ENCODE data around the gene PITHD1.
A peak's percentile ranks its signal among the peaks of the same experiment; 100 is the strongest.
"Not testable (repeated sequence)": the region's sequence is repeated elsewhere in the genome, so short reads cannot be mapped to it uniquely, and the experiment has no call there.

Gene PITHD1, protein sequence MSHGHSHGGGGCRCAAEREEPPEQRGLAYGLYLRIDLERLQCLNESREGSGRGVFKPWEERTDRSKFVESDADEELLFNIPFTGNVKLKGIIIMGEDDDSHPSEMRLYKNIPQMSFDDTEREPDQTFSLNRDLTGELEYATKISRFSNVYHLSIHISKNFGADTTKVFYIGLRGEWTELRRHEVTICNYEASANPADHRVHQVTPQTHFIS

DNA sequence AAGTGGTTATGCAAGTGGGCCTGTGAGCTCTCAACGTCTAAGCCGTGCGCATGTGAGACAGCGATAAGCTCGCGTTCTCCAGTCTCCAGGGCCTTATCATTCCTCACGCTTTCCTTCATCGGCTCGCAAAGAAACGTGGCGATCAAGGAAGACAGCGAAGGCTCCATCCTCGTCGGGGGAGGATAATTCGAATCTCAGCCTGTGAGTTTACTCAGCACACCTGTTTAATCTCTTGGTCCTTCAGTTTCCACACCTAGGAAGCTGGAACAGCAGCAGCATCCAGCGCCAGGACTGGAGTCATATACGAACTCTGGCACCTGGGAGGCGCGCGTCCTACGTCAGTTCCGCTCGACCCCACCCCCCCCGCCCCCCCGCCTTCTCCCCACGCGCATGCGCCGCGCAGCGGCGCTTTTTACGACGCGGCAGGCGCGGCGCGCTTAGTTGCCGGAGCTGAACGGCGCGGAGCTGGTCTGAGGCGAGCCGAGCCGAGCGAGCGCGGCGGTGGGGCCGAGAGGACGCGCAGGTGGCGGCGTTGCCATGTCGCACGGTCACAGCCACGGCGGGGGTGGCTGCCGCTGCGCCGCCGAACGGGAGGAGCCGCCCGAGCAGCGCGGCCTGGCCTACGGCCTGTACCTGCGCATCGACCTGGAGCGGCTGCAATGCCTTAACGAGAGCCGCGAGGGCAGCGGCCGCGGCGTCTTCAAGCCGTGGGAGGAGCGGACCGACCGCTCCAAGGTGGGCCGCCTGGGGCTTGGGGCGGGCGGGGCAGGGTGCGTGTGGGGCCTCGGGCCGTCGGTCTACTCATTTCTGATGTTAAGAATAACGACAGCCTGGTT lies at the start of gene PITHD1:
PITHD1 (plus strand) TSS at position 440 of the 836 bp plus-strand sequence; CDS start at position 538, 98 bp downstream.
- DNase-seq (ENCODE audit: low read depth in 2 of 2, low spot score in 1 of 2): peak; percentile 38 to 57

DNA sequence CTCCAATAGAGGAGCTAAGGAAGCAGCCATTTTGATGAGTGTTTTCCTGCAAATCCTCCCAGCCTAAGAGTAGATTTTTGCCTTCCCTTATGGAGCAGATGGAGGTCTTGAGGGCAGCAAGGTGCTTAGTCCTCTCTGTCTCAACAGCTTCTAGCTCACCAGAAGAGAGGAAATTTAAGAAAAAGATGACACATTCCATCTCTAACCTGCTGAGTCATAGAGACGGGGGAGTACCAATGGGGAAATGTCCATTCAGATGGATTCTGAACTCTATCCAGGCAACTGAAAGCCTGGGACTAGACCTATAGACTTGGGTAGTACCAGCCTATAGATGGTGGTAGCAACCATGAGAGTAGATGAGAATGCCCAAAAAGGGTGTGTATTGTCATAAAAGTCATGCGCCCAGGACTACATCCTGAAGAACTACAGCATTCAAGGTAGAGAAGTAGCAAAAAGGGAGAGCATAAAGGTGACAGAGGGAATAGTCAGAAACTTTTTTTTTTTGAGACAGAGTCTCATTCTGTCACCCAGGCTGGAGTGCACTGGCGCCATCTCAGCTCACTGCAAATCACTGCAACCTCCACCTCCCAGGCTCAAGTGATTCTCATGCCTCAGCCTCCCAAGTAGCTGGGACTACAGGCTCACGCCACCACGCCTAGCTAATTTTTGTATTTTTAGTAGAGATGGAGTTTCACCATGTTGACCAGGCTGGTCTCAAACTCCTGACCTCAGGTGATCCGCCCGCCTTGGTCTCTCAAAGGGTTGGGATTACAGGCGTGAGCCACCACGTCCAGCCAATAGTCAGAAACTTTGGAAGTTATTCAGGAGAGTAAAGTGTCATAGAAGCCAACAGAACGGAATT lies 45.6 kb upstream of the PITHD1 start:
- DNase-seq (ENCODE audit: low read depth in 2 of 2, low spot score in 1 of 2): no peak

DNA sequence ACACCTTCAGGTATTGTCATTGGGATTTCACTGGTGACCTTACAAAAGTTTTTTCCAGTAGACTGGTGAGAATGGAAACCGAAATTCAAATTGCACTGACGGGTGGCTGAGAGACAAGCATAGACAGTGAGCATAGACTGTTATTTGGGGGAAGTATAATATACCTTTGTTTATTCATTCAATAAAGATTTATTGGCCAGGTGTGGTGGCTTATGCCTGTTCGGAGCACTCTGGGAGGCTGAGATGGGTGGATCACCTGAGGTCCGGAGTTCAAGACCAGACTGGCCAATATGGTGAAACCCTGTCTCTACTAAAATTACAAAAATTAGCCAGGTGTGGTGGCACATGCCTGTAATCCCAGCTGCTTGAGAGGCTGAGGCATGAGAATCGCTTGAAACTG lies 44.9 kb upstream of the PITHD1 start:
- not testable (repeated sequence) for DNase-seq (ENCODE audit: low read depth in 2 of 2, low spot score in 1 of 2)

DNA sequence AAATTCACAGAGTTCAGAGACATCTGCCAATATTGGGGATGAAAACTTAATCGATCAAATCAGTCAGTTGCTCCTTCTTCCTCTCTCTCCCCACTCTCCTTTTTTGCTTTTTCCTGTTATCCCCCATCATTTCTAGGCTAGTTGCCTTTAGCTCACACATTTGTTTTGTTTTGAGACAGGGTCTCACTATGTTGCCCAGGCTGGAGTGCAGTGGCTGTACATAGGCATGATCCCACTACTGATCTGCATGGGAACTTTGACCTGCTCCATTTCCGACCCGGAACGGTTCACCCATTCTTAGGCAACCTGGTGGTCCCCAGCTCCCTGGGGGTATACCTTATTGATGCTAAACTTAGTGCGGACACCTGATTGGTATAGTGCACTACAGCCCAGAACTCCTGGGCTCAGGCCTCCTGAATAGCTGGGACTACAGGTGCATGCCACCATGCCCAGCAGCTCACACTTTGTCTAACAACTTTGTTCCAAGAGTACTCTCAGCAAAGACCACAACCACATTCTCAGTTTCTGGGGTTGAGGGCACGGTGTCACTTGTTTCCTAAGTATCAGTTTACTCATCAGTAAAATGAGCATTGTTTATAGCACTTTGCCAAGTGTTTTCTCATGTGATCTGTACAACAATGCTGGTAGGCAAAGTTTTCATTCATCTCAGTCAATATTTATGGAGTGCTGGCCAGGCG lies 41.6 kb upstream of the PITHD1 start:
- no peak for DNase-seq (ENCODE audit: low read depth in 2 of 2, low spot score in 1 of 2)

DNA sequence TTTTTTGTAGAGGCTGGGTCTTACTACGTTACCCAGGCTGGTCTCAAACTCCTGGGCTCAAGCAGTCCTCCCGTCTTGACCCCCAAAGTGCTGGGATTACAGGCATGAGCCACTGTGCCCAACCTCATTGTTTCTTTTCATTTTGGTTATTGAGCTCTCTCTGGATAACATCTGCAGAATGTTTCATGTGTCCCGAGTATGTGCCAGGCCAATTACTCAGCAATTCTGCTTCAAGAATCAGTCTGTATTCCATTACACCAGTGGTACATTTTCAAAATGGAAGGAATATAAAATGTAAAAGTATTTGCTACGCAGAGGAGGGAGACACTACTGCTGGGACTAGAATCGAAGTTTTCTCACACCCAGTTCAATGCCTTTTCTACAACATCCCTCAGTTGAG lies 36.6 kb upstream of the PITHD1 start:
- DNase-seq (ENCODE audit: low read depth in 2 of 2, low spot score in 1 of 2): no peak

DNA sequence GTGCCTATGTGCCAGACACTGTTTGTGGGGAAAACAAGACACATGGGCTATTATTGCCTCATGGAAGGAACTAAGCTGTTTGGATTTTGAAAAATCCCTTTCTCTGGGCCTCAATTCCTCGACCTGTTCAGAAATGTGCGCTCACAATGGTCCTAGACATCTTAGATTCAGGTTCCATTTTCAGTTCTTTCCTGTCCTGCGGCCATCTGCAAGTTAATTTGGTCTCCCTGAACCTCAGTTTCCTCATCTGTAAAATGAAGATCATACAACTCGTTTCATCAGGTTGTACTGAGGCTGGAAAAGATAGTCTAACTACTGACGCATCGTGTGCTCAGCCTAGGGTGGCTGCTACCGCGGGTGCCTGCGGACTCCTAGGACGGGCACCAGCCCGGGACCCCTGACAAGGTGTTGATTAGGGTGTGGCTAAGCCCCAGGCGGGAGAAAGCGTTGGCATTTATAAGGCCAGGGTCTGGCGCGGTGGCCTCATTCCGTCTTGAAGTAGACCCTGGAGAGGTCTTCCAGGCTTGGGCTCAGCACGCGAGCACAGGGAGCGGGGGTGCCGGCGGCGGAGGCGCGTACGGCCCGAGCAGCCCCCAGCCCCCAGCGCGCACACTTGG lies 35.4 kb upstream of the PITHD1 start:
- peak in 1 of 2 donors; percentile 11 for DNase-seq (ENCODE audit: low read depth in 2 of 2, low spot score in 1 of 2)

DNA sequence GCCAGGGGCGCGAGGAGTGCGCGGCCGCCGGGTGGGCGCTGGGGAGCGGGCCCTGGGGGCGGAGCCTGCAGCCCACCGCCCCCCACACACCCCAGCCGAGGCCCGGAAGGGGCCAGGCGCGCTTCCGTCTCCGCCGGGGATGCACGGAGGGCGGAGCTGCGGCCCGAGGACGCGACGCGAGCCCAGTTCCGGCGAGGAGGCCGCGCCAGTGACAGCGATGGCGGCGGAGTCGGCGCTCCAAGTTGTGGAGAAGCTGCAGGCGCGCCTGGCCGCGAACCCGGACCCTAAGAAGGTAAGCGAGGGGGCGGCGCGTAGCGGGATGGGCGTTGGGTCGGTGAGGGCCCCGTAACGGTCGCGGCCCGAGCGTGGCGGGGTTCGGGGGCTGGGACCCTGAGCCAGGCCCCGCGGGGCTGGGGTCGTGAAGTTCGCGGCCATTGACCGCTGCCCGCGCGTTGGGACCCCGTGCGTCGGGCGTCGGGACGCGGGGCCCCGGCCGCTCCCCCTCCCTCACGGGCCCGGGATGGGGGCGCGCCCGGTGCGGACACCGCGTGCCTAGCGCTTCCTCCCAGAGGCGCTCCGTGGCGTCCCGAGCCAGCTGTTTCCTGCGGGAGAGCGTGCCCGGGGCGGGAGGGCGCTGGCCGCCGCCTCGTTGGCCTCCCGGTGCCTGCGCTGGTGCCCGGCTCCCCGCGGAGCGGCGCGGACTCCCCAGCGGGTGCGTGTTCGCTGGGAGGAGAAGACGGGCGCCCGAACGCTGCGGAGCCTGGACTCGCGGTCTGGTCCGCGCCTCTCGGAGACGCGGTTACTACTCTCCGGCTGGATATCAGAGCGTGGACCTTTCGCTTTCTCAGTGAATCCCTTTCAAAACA lies 34.7 kb upstream of the PITHD1 start, which contains the start of gene ELOA:
ELOA (plus strand) TSS at position 185 of the 866 bp plus-strand sequence; CDS start at position 218, 33 bp downstream.
- peak; percentile 45 to 52 for DNase-seq (ENCODE audit: low read depth in 2 of 2, low spot score in 1 of 2)

DNA sequence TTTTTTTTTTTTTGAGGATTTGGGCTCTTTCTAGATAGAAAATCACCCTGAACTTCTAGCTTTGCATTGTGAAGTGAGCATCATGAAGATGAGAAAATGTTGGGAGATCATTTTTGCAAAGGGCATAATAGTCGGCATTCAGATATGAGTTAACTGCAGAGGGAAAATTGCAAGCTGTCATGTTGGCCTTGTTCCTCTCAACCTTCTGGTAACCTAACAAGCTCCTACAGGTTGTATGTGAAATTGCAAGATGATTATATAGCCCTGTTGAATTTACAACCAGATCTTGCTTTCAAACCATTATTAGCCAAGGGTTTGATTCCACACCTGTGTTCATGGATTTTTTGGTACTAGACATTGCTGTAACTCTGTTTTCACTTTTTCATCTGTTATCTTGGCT lies 32.7 kb upstream of the PITHD1 start:
- DNase-seq (ENCODE audit: low read depth in 2 of 2, low spot score in 1 of 2): no peak

DNA sequence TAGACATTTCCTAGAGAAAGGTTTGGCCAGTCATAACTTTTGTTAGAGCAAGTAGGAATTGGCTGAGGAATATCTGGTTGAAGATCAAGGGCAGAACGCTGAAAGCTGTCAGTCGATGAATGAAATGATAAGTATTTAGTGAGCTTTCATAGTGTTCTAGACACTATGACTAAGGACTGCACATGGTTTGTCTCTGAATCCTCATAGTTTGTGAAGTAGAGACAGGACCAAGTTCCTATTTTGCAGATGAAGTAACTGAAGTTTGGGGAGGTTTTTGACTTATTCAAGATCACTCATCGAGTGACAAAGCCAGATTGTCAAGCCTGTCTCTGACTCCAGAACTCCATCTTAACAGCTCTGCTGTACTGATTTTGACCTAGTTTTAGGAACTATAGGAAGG lies 30.2 kb upstream of the PITHD1 start:
- DNase-seq (ENCODE audit: low read depth in 2 of 2, low spot score in 1 of 2): no peak

DNA sequence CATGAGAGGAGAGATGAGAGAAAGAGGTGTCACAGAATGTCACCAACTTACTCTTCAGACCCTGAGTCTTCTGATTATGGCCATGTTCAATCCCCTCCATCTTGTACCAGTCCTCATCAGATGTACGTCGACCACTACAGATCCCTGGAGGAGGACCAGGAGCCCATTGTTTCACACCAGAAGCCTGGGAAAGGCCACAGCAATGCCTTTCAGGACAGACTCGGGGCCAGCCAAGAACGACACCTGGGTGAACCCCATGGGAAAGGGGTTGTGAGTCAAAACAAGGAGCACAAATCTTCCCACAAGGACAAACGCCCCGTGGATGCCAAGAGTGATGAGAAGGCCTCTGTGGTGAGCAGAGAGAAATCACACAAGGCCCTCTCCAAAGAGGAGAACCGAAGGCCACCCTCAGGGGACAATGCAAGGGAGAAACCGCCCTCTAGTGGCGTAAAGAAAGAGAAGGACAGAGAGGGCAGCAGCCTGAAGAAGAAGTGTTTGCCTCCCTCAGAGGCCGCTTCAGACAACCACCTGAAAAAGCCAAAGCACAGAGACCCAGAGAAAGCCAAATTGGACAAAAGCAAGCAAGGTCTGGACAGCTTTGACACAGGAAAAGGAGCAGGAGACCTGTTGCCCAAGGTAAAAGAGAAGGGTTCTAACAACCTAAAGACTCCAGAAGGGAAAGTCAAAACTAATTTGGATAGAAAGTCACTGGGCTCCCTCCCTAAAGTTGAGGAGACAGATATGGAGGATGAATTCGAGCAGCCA lies 27.0 kb upstream of the PITHD1 start:
- no peak for DNase-seq (ENCODE audit: low read depth in 2 of 2, low spot score in 1 of 2)

DNA sequence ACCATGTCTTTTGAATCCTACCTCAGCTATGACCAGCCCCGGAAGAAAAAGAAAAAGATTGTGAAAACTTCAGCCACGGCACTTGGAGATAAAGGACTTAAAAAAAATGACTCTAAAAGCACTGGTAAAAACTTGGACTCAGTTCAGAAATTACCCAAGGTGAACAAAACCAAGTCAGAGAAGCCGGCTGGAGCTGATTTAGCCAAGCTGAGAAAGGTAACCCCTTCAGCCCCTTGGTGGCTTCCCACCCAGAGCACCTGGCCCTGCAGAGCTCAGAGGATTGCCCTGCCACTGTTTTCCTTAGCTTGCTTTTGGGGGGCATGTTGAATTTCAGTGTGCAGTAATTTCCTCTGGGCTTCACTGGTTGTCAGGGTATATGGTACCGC lies 26.4 kb upstream of the PITHD1 start:
- no peak for DNase-seq (ENCODE audit: low read depth in 2 of 2, low spot score in 1 of 2)

DNA sequence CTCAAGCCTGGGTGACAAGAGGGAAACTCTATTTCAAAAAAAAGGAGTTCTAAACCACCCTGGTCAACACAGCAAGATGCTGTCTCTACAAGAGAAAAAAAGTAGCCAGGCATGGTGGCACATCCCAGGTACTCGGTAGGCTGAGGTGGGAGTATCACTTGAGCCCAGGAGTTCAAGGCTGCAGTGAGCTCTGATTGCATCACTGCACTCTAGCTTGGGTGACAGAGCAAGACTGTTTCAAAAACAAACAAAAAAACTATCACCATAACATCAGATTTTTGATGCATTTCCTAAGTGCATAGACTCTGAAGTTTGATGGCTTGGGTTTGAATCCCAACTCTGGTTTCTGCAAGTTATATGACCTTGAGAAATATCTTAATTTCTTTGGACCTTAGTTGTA lies 25.3 kb upstream of the PITHD1 start:
- DNase-seq (ENCODE audit: low read depth in 2 of 2, low spot score in 1 of 2): no peak

DNA sequence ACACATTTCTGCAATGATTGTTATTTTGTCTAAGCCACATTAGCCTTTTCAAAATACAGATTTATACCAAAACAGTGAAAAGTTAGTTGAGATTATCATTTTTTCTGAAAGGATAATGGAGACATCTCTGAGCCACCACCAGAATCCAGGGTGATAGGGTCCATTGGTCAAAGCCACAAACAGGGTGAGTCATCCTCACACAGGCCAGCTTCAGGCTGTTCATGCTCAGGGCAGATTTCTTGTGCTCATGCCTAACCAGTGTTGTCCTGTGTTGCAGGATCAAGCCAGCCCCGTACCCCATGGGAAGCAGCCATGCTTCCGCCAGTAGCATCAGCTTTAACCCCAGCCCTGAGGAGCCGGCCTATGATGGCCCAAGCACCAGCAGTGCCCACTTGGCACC lies 21.5 kb upstream of the PITHD1 start:
- no peak for DNase-seq (ENCODE audit: low read depth in 2 of 2, low spot score in 1 of 2)

DNA sequence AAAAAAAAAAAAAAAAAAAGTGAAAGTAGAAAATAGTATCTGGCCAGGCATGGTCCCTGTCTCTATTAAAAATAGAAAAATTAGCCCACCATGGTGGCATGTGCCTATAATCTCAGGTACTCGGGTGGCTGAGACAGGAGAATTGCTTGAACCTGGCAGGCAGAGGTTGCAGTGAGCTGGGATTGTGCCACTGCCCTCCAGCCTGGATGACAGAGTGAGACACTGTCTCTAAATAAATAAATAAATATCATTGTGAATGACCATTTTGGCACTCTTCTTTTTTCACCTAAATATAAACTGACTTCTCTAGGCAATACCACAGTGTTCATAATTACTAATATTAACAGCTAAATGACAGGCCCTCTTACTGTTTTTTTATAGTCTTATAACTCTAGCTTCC lies 20.4 kb upstream of the PITHD1 start:
- DNase-seq (ENCODE audit: low read depth in 2 of 2, low spot score in 1 of 2): no peak

DNA sequence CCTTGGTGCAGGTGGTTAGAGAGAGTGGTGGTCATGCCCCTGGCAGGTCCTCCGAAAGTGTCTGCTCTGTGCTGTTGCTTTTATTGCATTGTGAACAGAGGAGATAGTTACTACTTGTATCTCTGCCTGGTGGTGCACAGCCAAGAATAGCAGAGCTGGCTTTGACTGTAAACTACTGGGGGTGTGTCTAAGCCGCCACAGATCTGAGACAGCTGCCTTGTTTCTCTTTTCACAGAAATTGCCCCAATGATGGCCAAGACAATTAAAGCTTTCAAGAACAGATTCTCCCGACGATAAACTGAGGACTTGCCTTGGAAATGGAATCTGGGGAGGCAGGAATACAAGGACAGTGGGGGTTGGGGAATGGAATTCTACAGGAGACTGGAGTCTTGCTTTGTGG lies 18.9 kb upstream of the PITHD1 start:
- no peak for DNase-seq (ENCODE audit: low read depth in 2 of 2, low spot score in 1 of 2)

DNA sequence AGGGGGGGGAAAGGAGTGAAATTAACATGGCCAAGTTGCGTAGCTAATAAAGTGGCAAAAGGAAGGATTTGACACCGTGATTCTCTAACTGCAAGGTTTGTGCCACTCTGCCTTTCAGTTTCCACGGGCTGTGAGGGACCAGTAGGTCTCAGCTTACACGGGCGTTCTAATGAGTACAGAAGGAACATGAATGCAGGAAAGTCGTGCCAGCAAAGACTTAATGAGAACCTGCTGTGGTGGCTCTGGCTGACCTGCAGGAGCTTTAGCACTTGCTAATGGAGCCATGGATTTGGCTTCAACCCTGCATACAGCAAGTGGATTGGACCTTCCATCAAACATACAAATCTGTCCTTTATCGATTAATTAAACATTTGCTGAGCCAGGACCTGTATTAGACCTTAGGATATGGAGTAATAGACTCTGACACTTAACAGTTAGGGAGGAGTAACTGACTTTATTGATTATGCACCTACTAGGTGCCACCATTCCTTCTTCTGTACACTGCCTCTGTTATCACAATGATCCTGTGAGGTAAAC lies 15.1 kb upstream of the PITHD1 start:
- no peak for DNase-seq (ENCODE audit: low read depth in 2 of 2, low spot score in 1 of 2)

DNA sequence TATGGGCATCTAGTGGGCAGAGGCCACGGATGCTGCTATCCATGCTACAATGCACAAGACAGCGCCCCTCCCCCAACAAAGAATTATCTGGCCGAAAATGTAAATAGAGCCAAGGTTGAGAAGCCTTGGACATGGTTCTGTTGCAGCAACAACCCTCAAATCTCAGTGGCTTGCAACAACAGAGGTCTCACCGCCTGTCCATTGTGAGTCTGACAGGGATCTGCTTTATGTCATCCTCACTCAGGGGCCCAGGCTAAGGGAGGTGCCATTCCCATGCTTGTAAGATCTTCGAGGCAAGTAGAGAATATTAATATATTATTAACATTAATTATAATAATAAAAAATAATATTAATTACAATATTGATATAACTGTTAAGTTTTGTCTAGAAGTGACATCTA lies 9.5 kb upstream of the PITHD1 start:
- DNase-seq (ENCODE audit: low read depth in 2 of 2, low spot score in 1 of 2): no peak

DNA sequence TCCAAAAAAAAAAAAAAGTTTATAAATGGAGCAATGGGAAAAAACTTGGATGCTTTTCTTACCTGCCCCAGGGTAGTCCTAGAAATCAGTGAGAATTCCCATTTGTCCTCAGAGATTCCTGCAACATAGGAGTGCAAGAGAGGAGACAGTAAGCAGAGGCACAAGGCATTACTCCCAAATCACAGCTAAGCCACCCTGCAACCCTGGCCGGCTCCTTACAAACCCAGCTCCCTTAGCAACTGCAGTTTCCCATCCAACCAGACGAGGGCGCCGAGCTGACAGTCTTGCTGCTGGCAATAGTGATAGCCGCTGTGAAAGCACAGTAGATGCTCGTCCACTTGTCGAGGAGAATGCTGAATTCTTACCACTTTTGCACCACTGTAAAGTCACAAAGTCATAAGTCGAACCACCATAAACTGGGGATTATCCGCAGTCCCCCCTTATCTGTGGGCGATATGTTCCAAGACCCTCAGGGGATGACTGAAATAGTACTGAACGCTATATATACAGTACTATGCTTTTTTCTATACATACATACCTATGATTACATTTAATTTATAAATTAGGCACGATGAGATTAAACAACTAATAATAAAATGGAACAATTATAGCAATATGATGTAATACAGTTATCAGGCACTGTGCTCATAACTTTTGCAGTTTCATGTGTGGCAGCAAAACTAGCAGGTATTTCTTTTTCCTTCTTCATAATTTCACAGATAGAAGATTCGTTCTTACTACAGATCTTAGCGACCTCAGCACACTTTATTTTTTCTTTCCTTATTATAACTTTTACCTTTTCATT lies 6.0 kb upstream of the PITHD1 start:
- peak; percentile 69 to 73 for DNase-seq (ENCODE audit: low read depth in 2 of 2, low spot score in 1 of 2)
